ENCODE measurements around the gene TMEM260.

- no peak for TF ChIP-seq CTCF (IDR thresholded peaks at IDR 0.05; ENCODE audit: insufficient read depth, low read length)
- no peak for TF ChIP-seq REST (IDR thresholded peaks at IDR 0.05; ENCODE audit: insufficient replicate concordance, low read depth)
Measured at GRCh38 chr14:56554301-56554700, 25.3 kb upstream of the TMEM260 start.
